ENCODE measurements around the gene KCNH2. TPM values are rescaled to one million over a fixed set of nuclear protein-coding genes. Genes with fewer than 3 reads are reported as not detected.

Gene KCNH2
- total RNA-seq, 1 experiment from 2014 or later, result 0.22 TPM

GRCh38 chr7:150928541-150928940 lies 49.6 kb downstream of the KCNH2 start:
- no peaks in the 10 kb centered on the region for H3K9me2 ChIP-seq (replicated peaks; ENCODE audit: insufficient read depth, low read length)
- H3K9me3 ChIP-seq (ENCODE audit: low read length), result no peaks in the 10 kb centered on the region
- DNase-seq, result no peak
- H3K4me3 ChIP-seq (ENCODE audit: low read length), result no peak overlapping the region
- H3K27me3 ChIP-seq (ENCODE audit: low read length), result no peaks in the 10 kb centered on the region
- H3K9ac ChIP-seq (ENCODE audit: low read length), result no peak overlapping the region
- no peaks in the 10 kb centered on the region for H3K4me1 ChIP-seq (ENCODE audit: low read length)
- no peak overlapping the region for H3K27ac ChIP-seq (ENCODE audit: low read length)
- H3K36me3 ChIP-seq (ENCODE audit: insufficient read depth, low read length), result no peaks in the 10 kb centered on the region
- H2AFZ ChIP-seq (ENCODE audit: low read length), result no peak overlapping the region
- no peaks in the 10 kb centered on the region for H3K79me2 ChIP-seq (ENCODE audit: low read length)
- H4K20me1 ChIP-seq (ENCODE audit: insufficient read depth, low read depth, low read length), result no peaks in the 10 kb centered on the region
- H3K4me2 ChIP-seq (ENCODE audit: low read depth, low read length, poor library complexity, severe bottlenecking), result no peak overlapping the region

- H2AFZ ChIP-seq (ENCODE audit: low read length), result no peak overlapping the region
- no peaks in the 10 kb centered on the region for H3K36me3 ChIP-seq (ENCODE audit: insufficient read depth, low read length)
- H3K27me3 ChIP-seq (ENCODE audit: low read length), result no peaks in the 10 kb centered on the region
- no peaks in the 10 kb centered on the region for H3K9me3 ChIP-seq (ENCODE audit: low read length)
- no peaks in the 10 kb centered on the region for H3K79me2 ChIP-seq (ENCODE audit: low read length)
- no peak overlapping the region for H3K4me3 ChIP-seq (ENCODE audit: low read length)
- no peak overlapping the region for H3K27ac ChIP-seq (ENCODE audit: low read length)
- no peak overlapping the region for H3K4me2 ChIP-seq (ENCODE audit: low read depth, low read length, poor library complexity, severe bottlenecking)
- DNase-seq, result no peak
- H3K9ac ChIP-seq (ENCODE audit: low read length), result no peak overlapping the region
- no peaks in the 10 kb centered on the region for H3K9me2 ChIP-seq (replicated peaks; ENCODE audit: insufficient read depth, low read length)
- no peaks in the 10 kb centered on the region for H3K4me1 ChIP-seq (ENCODE audit: low read length)
- H4K20me1 ChIP-seq (ENCODE audit: insufficient read depth, low read depth, low read length), result no peaks in the 10 kb centered on the region
Observed at GRCh38 chr7:150927956-150928344, 50.2 kb downstream of the KCNH2 start.

DNA sequence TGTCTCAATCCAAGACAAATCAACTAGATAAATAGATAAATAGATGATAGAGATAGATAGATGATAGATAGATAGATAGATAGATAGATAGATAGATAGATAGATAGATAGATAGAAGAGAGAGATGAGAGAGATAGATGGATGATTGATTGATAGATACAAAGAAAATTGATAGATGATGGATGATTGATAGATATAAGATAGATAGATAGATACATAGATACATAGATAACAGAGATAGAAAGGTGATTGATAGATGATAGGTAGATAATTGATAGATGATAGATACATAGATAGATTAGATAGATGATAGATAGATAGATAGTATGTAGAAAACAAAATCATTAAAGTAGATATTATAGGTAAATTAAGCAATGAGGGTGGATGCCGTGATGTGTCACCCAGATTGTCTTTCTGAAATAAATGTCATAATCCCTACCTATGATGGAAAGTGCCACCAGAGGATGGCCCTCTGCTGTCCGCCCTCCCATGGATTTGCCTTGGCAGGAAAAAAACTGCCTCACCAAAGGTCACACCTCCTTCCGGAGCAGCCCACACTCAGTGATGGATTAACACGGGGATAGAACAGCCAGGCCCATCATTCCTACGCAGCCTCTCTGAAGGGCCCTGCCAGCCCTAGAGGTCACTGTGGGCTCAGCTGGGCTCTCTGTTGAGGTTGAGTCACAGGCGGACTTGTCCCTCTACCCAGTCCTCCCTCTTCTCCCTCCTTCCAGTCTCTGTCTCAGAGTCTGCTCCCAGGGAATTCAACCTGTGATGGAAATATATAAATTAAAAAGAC lies 50.8 kb downstream of the KCNH2 start:
- no peak overlapping the region for H3K4me2 ChIP-seq (ENCODE audit: low read depth, low read length, poor library complexity, severe bottlenecking)
- DNase-seq, result no peak
- H3K27ac ChIP-seq (ENCODE audit: low read length), result no peak overlapping the region
- no peaks in the 10 kb centered on the region for H3K4me1 ChIP-seq (ENCODE audit: low read length)
- no peaks in the 10 kb centered on the region for H3K79me2 ChIP-seq (ENCODE audit: low read length)
- no peak overlapping the region for H3K9ac ChIP-seq (ENCODE audit: low read length)
- no peaks in the 10 kb centered on the region for H3K9me2 ChIP-seq (replicated peaks; ENCODE audit: insufficient read depth, low read length)
- H3K9me3 ChIP-seq (ENCODE audit: low read length), result no peaks in the 10 kb centered on the region
- H2AFZ ChIP-seq (ENCODE audit: low read length), result no peak overlapping the region
- no peaks in the 10 kb centered on the region for H3K36me3 ChIP-seq (ENCODE audit: insufficient read depth, low read length)
- H3K27me3 ChIP-seq (ENCODE audit: low read length), result no peaks in the 10 kb centered on the region
- no peaks in the 10 kb centered on the region for H4K20me1 ChIP-seq (ENCODE audit: insufficient read depth, low read depth, low read length)
- no peak overlapping the region for H3K4me3 ChIP-seq (ENCODE audit: low read length)

GRCh38 chr7:150926066-150926465 lies 52.1 kb downstream of the KCNH2 start:
- Histone ChIP-seq H2AFZ (ENCODE audit: low read length) (no peak overlapping the region), H3K79me2 (ENCODE audit: low read length) (no peaks in the 10 kb centered on the region), H4K20me1 (ENCODE audit: insufficient read depth, low read depth, low read length) (no peaks in the 10 kb centered on the region), H3K4me2 (ENCODE audit: low read depth, low read length, poor library complexity, severe bottlenecking) (no peak overlapping the region), H3K9ac (ENCODE audit: low read length) (no peak overlapping the region), H3K27ac (ENCODE audit: low read length) (no peak overlapping the region), H3K4me3 (ENCODE audit: low read length) (no peak overlapping the region), H3K27me3 (ENCODE audit: low read length) (no peaks in the 10 kb centered on the region), H3K4me1 (ENCODE audit: low read length) (no peaks in the 10 kb centered on the region), H3K36me3 (ENCODE audit: insufficient read depth, low read length) (no peaks in the 10 kb centered on the region), H3K9me3 (ENCODE audit: low read length) (no peaks in the 10 kb centered on the region), H3K9me2 (replicated peaks; ENCODE audit: insufficient read depth, low read length) (no peaks in the 10 kb centered on the region)
- DNase-seq, result no peak

GRCh38 chr7:150924369-150924781 lies 53.7 kb downstream of the KCNH2 start:
- Histone ChIP-seq H3K9me2 (replicated peaks; ENCODE audit: insufficient read depth, low read length) (no peaks in the 10 kb centered on the region), H3K4me1 (ENCODE audit: low read length) (no peaks in the 10 kb centered on the region), H3K27ac (ENCODE audit: low read length) (no peak overlapping the region), H3K9ac (ENCODE audit: low read length) (no peak overlapping the region), H3K4me2 (ENCODE audit: low read depth, low read length, poor library complexity, severe bottlenecking) (no peak overlapping the region), H3K79me2 (ENCODE audit: low read length) (no peaks in the 10 kb centered on the region), H2AFZ (ENCODE audit: low read length) (no peak overlapping the region), H3K27me3 (ENCODE audit: low read length) (no peaks in the 10 kb centered on the region), H3K36me3 (ENCODE audit: insufficient read depth, low read length) (no peaks in the 10 kb centered on the region), H4K20me1 (ENCODE audit: insufficient read depth, low read depth, low read length) (no peaks in the 10 kb centered on the region), H3K9me3 (ENCODE audit: low read length) (no peaks in the 10 kb centered on the region), H3K4me3 (ENCODE audit: low read length) (no peak overlapping the region)
- DNase-seq, result no peak

GRCh38 chr7:150923802-150924201 lies 54.3 kb downstream of the KCNH2 start:
- no peaks in the 10 kb centered on the region for H4K20me1 ChIP-seq (ENCODE audit: insufficient read depth, low read depth, low read length)
- no peak overlapping the region for H3K27ac ChIP-seq (ENCODE audit: low read length)
- H3K9me3 ChIP-seq (ENCODE audit: low read length), result no peaks in the 10 kb centered on the region
- H3K9ac ChIP-seq (ENCODE audit: low read length), result no peak overlapping the region
- no peaks in the 10 kb centered on the region for H3K4me1 ChIP-seq (ENCODE audit: low read length)
- DNase-seq, result no peak
- H3K79me2 ChIP-seq (ENCODE audit: low read length), result no peaks in the 10 kb centered on the region
- no peaks in the 10 kb centered on the region for H3K36me3 ChIP-seq (ENCODE audit: insufficient read depth, low read length)
- H2AFZ ChIP-seq (ENCODE audit: low read length), result no peak overlapping the region
- H3K4me3 ChIP-seq (ENCODE audit: low read length), result no peak overlapping the region
- no peaks in the 10 kb centered on the region for H3K27me3 ChIP-seq (ENCODE audit: low read length)
- H3K4me2 ChIP-seq (ENCODE audit: low read depth, low read length, poor library complexity, severe bottlenecking), result no peak overlapping the region
- no peaks in the 10 kb centered on the region for H3K9me2 ChIP-seq (replicated peaks; ENCODE audit: insufficient read depth, low read length)

- Histone ChIP-seq H3K9me2 (replicated peaks; ENCODE audit: insufficient read depth, low read length) (no peaks in the 10 kb centered on the region), H3K9me3 (ENCODE audit: low read length) (no peaks in the 10 kb centered on the region), H3K4me3 (ENCODE audit: low read length) (no peak overlapping the region), H2AFZ (ENCODE audit: low read length) (no peak overlapping the region), H4K20me1 (ENCODE audit: insufficient read depth, low read depth, low read length) (no peaks in the 10 kb centered on the region), H3K9ac (ENCODE audit: low read length) (no peak overlapping the region), H3K79me2 (ENCODE audit: low read length) (no peaks in the 10 kb centered on the region), H3K27ac (ENCODE audit: low read length) (no peak overlapping the region), H3K4me1 (ENCODE audit: low read length) (no peaks in the 10 kb centered on the region), H3K36me3 (ENCODE audit: insufficient read depth, low read length) (no peaks in the 10 kb centered on the region), H3K27me3 (ENCODE audit: low read length) (no peaks in the 10 kb centered on the region), H3K4me2 (ENCODE audit: low read depth, low read length, poor library complexity, severe bottlenecking) (no peak overlapping the region)
- no peak for DNase-seq
Observed at GRCh38 chr7:150923196-150923595, 54.9 kb downstream of the KCNH2 start.

DNA sequence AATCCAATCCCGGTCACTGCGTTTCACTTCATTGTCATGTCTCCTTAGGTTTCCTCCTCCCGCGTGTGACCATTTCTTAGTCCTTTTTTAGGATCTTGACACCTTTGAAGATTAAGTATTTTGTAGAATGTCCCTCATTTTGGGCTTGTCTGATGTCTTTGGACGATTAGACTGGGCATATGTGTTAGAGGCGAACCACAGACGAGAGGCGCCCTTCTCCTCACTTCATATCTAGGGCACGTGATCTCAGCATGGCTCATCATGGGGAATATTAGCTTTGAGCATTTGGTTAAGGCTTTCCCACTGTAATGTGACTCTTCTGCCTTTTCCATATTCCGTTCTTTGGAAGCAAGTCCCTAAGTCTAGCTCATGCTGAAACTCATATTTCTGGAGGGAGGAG lies 59.0 kb downstream of the KCNH2 start:
- no peak overlapping the region for H3K4me2 ChIP-seq (ENCODE audit: low read depth, low read length, poor library complexity, severe bottlenecking)
- H3K9me2 ChIP-seq (replicated peaks; ENCODE audit: insufficient read depth, low read length), result no peaks in the 10 kb centered on the region
- no peaks in the 10 kb centered on the region for H4K20me1 ChIP-seq (ENCODE audit: insufficient read depth, low read depth, low read length)
- no peaks in the 10 kb centered on the region for H3K79me2 ChIP-seq (ENCODE audit: low read length)
- no peaks in the 10 kb centered on the region for H3K4me1 ChIP-seq (ENCODE audit: low read length)
- H3K27me3 ChIP-seq (ENCODE audit: low read length), result no peaks in the 10 kb centered on the region
- H3K4me3 ChIP-seq (ENCODE audit: low read length), result no peak overlapping the region
- H3K9ac ChIP-seq (ENCODE audit: low read length), result no peak overlapping the region
- no peaks in the 10 kb centered on the region for H3K36me3 ChIP-seq (ENCODE audit: insufficient read depth, low read length)
- no peak overlapping the region for H3K27ac ChIP-seq (ENCODE audit: low read length)
- H2AFZ ChIP-seq (ENCODE audit: low read length), result no peak overlapping the region
- DNase-seq, result no peak
- no peaks in the 10 kb centered on the region for H3K9me3 ChIP-seq (ENCODE audit: low read length)
